ENCODE results near the gene TMED10.
"Not testable (repeated sequence)": the region's sequence is repeated elsewhere in the genome, so short reads cannot be mapped to it uniquely, and the experiment has no call there.

TMED10 gene

DNA sequence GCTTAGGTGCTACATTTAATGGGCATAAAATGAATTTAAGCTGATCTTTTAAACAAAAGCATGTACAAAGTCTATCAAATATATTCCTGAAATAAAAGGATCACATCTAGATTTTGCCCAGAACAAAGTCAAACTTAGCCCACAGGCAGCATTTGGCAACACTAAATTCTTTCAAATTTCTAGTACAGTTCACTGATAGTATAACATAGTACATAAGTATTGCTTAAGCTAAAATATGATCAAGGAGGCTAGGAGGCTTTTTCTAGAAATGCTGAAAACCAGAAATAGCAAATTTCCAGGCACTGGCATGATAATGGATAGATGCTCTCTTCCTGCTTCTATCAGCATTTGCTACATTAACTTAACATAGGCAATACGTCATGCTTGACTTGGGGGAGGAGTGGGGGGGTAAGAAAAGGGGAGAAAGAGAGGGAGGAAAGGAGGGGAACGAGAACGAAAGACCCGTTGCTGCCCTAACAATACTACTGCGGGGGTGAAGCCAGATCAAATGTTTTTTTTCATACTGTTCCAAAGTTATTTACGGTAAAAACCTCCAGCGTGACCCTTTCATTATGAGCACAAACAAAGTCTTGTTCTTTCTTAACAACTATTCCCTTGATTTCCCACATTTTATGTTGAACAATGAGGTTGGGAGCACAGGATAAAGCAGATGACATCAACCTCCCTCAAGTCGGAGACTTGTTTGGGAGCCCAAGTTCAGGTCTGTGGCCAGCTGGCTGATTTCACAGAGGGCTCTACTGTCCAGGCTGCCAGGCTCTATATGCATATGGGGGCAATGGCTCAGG is 10.6 kb downstream of the TMED10 start:
- Histone ChIP-seq H3K36me3 (ENCODE audit: insufficient read depth, low read length) (no peaks in the 10 kb centered on the region), H3K27me3 (ENCODE audit: insufficient read depth, low read length) (no peaks in the 10 kb centered on the region), H3K4me1 (ENCODE audit: insufficient read depth, low read length) (no peaks in the 10 kb centered on the region), H3K9me3 (ENCODE audit: low read length) (no peaks in the 10 kb centered on the region), H2AFZ (ENCODE audit: low read depth, low read length) (no peak overlapping the region), H3K4me3 (ENCODE audit: low read length) (no peak overlapping the region)

DNA sequence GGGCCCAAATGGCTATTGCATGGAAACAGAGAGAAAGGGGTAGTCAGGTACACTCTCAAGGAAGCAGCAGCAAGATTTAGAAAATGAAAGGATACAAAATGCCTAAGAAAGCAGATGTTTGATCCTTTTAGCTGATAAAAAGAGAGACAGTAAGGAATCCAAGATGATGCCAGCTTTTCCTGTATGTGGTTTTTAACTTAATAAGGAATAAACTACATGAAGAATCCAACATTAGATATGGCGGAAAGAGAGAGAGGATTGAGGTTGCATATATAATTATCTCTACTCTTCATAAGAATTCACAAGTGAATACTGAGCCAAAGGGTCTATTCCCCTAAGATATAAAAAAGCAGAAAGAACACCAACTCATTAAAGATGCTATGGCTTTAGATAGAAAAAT is 11.6 kb downstream of the TMED10 start:
- H3K36me3 ChIP-seq (ENCODE audit: insufficient read depth, low read length) = no peaks in the 10 kb centered on the region
- no peak overlapping the region for H2AFZ ChIP-seq (ENCODE audit: low read depth, low read length)
- H3K4me1 ChIP-seq (ENCODE audit: insufficient read depth, low read length) = no peaks in the 10 kb centered on the region

DNA sequence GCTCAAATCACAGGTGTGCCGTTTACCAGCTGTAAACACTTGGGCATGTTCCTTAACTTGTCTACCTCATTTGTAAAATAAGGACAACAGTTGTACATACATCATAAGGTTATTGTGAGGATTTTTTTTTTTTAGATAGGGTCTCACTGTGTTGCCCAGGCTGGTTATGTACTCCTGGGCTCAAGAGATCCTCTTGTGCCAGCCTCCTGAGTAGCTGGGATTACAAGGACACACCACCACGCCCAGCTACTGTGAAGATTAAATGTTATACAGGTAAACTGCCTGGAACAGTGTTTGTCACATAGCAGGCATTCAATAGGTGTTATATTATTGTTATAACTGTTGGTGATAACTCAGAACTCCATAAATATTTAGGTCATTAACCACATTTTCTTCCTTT is 12.7 kb downstream of the TMED10 start:
- Histone ChIP-seq H3K36me3 (ENCODE audit: insufficient read depth, low read length) (no peaks in the 10 kb centered on the region), H3K4me1 (ENCODE audit: insufficient read depth, low read length) (no peaks in the 10 kb centered on the region), H3K27me3 (ENCODE audit: insufficient read depth, low read length) (no peaks in the 10 kb centered on the region), H3K4me3 (ENCODE audit: low read length) (no peak overlapping the region), H3K9me3 (ENCODE audit: low read length) (no peaks in the 10 kb centered on the region), H2AFZ (ENCODE audit: low read depth, low read length) (no peak overlapping the region)

More for the DNA sequence above, 11.6 kb downstream of the TMED10 start:
- H3K4me3 ChIP-seq (ENCODE audit: low read length) = no peak overlapping the region
- no peaks in the 10 kb centered on the region for H3K9me3 ChIP-seq (ENCODE audit: low read length)
- H3K27me3 ChIP-seq (ENCODE audit: insufficient read depth, low read length) = no peaks in the 10 kb centered on the region

DNA sequence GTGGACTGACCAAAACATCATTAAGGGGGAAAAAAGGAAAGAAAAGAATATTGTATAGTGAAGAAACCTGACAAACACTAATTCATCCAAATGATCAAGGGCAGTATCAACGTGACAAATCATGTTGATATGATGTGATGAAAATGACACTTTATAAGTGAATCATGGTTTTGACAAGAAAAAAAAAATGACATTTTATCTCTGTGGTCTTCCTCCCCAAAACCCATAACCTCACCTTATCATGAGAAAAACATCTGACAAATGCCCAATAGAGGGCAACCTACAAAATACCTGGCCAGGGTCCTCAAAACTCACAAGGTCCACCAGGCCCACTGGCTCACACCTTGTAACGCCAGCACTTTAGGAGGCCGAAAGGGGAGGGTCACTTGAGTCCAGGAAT is 13.8 kb downstream of the TMED10 start:
- no peak overlapping the region for H3K4me3 ChIP-seq (ENCODE audit: low read length)
- H3K27me3 ChIP-seq (ENCODE audit: insufficient read depth, low read length) = no peaks in the 10 kb centered on the region
- H3K9me3 ChIP-seq (ENCODE audit: low read length) = no peaks in the 10 kb centered on the region
- H3K4me1 ChIP-seq (ENCODE audit: insufficient read depth, low read length) = no peaks in the 10 kb centered on the region
- H2AFZ ChIP-seq (ENCODE audit: low read depth, low read length) = no peak overlapping the region
- no peaks in the 10 kb centered on the region for H3K36me3 ChIP-seq (ENCODE audit: insufficient read depth, low read length)

DNA sequence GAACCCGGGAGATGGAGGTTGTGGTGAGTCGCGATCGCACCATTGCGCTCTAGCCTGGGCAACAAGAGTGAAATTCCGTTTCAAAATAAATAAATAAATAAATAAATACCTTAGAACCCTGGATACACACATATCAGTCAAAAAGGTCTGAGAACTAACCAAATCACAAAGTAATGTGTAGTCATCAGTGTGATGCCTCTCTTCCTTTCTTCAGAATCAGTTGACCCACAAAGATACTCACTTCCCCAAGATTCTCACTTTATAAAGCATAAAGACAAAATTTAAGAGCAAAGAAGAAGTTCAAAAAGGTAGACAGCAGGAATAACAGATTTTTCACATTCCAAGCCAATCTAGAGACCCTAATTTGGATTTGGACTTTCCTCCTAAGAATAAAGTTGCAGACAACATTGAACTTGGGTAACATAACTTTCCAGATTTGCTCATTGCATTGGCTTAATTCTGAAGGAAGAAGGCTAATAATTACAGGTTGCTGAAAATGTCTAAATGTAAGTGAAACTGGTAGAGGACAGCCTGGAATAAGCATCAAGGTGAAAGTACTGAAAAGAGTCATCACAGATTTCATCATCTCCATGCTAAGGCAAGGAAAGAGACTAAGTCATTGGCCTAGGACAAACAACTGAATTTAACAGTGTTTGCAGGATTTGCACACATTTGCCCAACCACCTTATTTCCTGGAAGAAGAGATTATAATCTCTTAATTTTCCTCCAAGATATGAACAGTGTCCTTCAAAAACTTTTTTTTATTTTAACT is 17.4 kb downstream of the TMED10 start:
- Histone ChIP-seq H3K4me3 (ENCODE audit: low read length) (no peak overlapping the region), H3K9me3 (ENCODE audit: low read length) (no peaks in the 10 kb centered on the region), H3K27me3 (ENCODE audit: insufficient read depth, low read length) (no peaks in the 10 kb centered on the region), H2AFZ (ENCODE audit: low read depth, low read length) (no peak overlapping the region), H3K4me1 (ENCODE audit: insufficient read depth, low read length) (no peaks in the 10 kb centered on the region), H3K36me3 (ENCODE audit: insufficient read depth, low read length) (no peaks in the 10 kb centered on the region)

DNA sequence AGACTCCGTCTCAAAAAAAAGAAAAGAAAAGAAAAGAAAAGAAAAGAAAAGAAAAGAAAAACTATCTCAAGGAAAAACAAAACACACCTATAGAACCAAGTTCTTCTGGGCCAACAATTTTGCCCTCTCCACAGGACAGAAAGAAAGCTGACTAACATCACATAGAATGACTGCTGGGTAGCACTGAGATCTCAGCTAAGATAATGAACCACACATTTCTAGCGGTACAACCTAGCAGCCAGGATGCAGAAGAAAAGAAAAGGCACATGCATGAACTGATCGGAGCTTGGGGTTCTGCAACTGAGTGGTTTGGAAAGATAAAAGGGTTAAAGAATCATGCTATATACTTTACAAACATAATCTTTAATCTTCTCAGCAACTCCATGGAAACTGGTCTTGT is 19.5 kb downstream of the TMED10 start:
- Histone ChIP-seq H3K27me3 (ENCODE audit: insufficient read depth, low read length) (no peaks in the 10 kb centered on the region), H3K4me1 (ENCODE audit: insufficient read depth, low read length) (no peaks in the 10 kb centered on the region), H3K9me3 (ENCODE audit: low read length) (no peaks in the 10 kb centered on the region), H3K4me3 (ENCODE audit: low read length) (no peak overlapping the region), H3K36me3 (ENCODE audit: insufficient read depth, low read length) (peaks cover 2% of the 10 kb centered on the region), H2AFZ (ENCODE audit: low read depth, low read length) (no peak overlapping the region)

DNA sequence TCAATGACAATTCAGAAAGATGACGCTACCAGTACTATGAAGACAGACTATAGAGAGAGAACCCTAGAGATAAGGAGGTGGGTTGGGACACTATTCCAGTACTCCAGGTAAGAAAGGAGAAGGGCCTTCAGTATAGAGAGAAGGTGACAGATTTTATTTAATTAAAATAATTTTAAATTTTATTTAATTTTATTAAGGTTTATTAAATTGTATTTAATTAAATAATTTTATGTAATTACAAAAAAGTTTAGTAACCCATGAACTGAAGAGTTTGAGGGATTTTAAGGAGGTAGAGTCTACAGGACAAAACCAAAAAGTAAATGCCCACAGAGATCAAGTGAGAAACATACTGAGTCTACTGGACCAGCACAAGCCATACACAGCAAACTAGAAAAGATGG is 20.3 kb downstream of the TMED10 start:
- Histone ChIP-seq H3K9me3 (ENCODE audit: low read length) (no peaks in the 10 kb centered on the region), H3K4me3 (ENCODE audit: low read length) (no peak overlapping the region), H2AFZ (ENCODE audit: low read depth, low read length) (no peak overlapping the region), H3K27me3 (ENCODE audit: insufficient read depth, low read length) (no peaks in the 10 kb centered on the region), H3K36me3 (ENCODE audit: insufficient read depth, low read length) (peaks cover 8% of the 10 kb centered on the region), H3K4me1 (ENCODE audit: insufficient read depth, low read length) (no peaks in the 10 kb centered on the region)

DNA sequence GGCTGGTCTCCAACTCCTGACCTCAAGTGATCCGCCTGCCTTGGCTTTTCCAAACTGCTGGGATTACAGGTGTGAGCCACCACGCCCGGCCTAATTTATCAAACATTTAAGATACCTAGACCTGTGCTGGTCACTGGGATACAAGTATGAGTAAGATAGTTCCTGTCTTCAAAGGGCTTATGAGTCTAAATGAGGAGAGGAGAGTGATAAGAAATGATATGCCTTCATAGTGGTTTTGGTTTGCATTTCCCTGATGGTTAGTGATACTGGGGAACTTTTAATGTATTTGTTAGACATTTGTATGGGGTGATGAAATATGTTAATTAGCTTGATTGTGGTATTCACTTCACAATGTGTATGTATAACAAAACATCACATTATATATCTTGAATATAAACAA is 21.2 kb downstream of the TMED10 start:
- H2AFZ ChIP-seq (ENCODE audit: low read depth, low read length) = no peak overlapping the region
- H3K36me3 ChIP-seq (ENCODE audit: insufficient read depth, low read length) = peaks cover 15% of the 10 kb centered on the region
- H3K9me3 ChIP-seq (ENCODE audit: low read length) = no peaks in the 10 kb centered on the region
- H3K4me1 ChIP-seq (ENCODE audit: insufficient read depth, low read length) = no peaks in the 10 kb centered on the region
- no peaks in the 10 kb centered on the region for H3K27me3 ChIP-seq (ENCODE audit: insufficient read depth, low read length)
- H3K4me3 ChIP-seq (ENCODE audit: low read length) = no peak overlapping the region

DNA sequence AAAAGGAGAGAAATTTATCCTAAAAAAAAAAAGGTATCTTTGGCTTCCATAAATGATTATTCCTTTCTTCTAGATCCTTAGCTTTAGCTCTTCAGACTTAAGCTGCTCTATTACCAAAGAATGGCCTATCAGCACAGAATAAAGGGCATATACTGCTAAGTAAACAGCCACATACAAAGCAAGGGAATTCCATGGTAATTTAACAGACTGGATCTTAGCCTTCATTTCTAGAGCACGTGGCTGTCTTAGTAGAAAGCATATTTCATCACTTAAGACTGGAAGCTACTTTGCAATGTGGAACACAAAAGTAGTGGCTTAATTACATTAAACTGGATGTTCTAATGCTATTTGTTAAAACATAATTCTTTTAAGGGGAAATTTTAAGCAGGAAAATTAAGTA is 23.1 kb downstream of the TMED10 start:
- Histone ChIP-seq H3K4me1 (ENCODE audit: insufficient read depth, low read length) (peaks cover 3% of the 10 kb centered on the region), H3K4me3 (ENCODE audit: low read length) (no peak overlapping the region), H3K27me3 (ENCODE audit: insufficient read depth, low read length) (no peaks in the 10 kb centered on the region), H3K9me3 (ENCODE audit: low read length) (no peaks in the 10 kb centered on the region), H3K36me3 (ENCODE audit: insufficient read depth, low read length) (peaks cover 18% of the 10 kb centered on the region), H2AFZ (ENCODE audit: low read depth, low read length) (no peak overlapping the region)

DNA sequence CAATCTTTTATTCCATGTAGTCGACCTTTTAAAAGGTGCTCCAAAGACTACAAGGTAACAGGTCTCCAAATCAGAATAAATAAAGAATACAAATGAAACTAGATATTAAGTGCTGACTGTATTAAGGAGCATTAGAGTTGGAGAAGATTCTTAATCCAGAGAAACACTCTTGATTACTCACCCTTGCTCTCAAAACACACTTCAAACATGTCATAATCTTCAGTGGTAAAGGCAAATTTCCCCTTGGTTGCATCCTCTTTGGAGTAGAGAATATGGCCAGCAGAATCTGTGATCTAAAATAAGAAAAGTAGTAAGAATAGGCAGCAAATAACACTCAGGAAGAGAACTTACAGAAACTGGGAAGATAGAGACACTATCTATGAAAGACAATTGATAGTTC is 24.6 kb downstream of the TMED10 start:
- Histone ChIP-seq H3K4me3 (ENCODE audit: low read length) (no peak overlapping the region), H3K27me3 (ENCODE audit: insufficient read depth, low read length) (no peaks in the 10 kb centered on the region), H3K9me3 (ENCODE audit: low read length) (no peaks in the 10 kb centered on the region), H3K36me3 (ENCODE audit: insufficient read depth, low read length) (peaks cover 18% of the 10 kb centered on the region), H3K4me1 (ENCODE audit: insufficient read depth, low read length) (peaks cover 9% of the 10 kb centered on the region), H2AFZ (ENCODE audit: low read depth, low read length) (no peak overlapping the region)

DNA sequence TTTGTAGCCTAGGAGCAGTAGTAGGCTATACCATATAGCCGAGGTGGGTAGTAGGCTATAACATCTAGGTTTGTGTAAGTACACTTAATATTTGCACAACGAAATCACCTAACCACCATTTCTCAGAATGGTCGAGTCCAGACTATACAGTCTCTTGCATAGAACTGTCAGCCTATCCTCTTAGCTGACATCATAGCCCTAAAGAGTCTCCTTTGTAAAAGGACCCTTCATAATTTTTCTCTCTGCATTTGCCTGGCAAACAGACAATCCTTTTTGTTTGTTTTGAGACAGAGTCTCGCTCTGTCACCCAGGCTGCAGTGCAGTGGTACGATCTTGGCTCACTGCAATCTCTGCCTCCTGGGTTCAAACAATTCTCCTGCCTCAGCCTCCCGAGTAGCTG is 25.8 kb downstream of the TMED10 start:
- H3K27me3 ChIP-seq (ENCODE audit: insufficient read depth, low read length); H3K4me3 ChIP-seq (ENCODE audit: low read length); H3K9me3 ChIP-seq (ENCODE audit: low read length); H3K4me1 ChIP-seq (ENCODE audit: insufficient read depth, low read length); H2AFZ ChIP-seq (ENCODE audit: low read depth, low read length): not testable (repeated sequence)
- H3K36me3 ChIP-seq (ENCODE audit: insufficient read depth, low read length) = peaks cover 24% of the 10 kb centered on the region

DNA sequence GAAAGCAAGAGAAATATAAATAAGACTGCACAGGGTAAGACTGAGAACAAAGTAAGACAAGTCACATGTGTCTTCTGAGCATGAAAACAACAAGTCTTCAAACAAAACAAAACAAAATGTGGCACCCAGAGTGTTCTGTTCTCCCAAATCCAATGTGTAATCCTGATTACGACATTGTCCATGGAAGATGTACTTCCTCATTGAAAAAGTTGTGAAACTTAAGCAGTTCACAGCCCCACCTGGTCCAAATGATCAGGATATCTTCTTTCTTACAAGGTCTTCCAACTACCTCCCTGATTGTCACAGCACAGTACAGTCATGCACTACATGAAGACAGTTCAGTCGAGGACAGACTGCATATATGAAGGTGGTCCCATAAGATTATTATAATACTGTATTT is 26.3 kb downstream of the TMED10 start:
- no peak overlapping the region for H3K4me3 ChIP-seq (ENCODE audit: low read length)
- H3K9me3 ChIP-seq (ENCODE audit: low read length) = no peaks in the 10 kb centered on the region
- H3K36me3 ChIP-seq (ENCODE audit: insufficient read depth, low read length) = peaks cover 24% of the 10 kb centered on the region

DNA sequence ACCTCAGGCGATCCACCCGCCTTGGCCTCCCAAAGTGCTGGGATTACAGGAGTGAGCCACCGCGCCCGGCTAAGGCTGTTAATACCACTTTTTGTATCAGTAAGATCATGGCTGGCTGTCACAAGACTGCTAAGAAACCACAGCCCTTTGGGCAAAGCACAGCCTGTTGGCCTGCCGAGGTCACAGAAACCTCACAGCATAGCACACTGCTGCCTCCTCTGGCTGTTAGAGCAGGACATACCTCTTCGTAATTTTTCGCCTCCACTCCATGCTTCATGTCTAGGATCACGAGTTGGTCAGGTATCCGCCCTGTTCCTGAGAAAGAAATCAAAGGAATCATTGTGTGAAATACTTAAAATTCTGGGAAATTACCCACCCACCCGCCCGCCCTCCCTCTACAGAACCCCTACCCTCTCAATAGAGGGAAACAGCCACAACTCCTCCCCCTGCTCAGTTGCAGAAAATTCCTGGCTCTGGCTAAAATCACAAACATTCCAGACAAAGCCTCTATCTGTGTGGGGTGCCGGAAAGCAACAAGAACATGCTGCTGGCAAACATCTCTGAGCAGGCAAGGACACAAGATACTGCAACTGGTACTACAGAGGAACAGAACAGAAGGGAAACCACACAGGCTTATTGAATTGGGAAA is 28.9 kb downstream of the TMED10 start:
- peaks cover 9% of the 10 kb centered on the region for H3K4me1 ChIP-seq (ENCODE audit: insufficient read depth, low read length)
- no peaks in the 10 kb centered on the region for H3K27me3 ChIP-seq (ENCODE audit: insufficient read depth, low read length)
- H3K9me3 ChIP-seq (ENCODE audit: low read length) = no peaks in the 10 kb centered on the region
- H3K4me3 ChIP-seq (ENCODE audit: low read length) = peak overlapping the region; percentile 13
- no peak overlapping the region for H2AFZ ChIP-seq (ENCODE audit: low read depth, low read length)
- peaks cover 30% of the 10 kb centered on the region for H3K36me3 ChIP-seq (ENCODE audit: insufficient read depth, low read length)

More for the DNA sequence above, 26.3 kb downstream of the TMED10 start:
- Histone ChIP-seq H3K27me3 (ENCODE audit: insufficient read depth, low read length) (no peaks in the 10 kb centered on the region), H3K4me1 (ENCODE audit: insufficient read depth, low read length) (peaks cover 9% of the 10 kb centered on the region), H2AFZ (ENCODE audit: low read depth, low read length) (no peak overlapping the region)
